ENCODE measurements around the gene PRPSAP2. TPM values are rescaled to one million over a fixed set of nuclear protein-coding genes. Genes with fewer than 3 reads are reported as not detected.
A peak's percentile ranks its signal among the peaks of the same experiment; 100 is the strongest.

The PRPSAP2 gene
- total RNA-seq, 1 donor from 2014 or later = 51.4 TPM

GRCh38 chr17:18916816-18917500 is 59.0 kb downstream of the PRPSAP2 start:
- DNase-seq (ENCODE audit: low spot score in 2 of 2, unreplicated experiment in 2 of 2) = no peak
- no peak for TF ChIP-seq CTCF (IDR thresholded peaks at IDR 0.05; ENCODE audit: unreplicated experiment)
- Mint-ChIP-seq H3K4me1 (peaks cover 2% of the 10 kb centered on the region), H3K4me3 (no peak overlapping the region), H3K36me3 (peaks cover 42% of the 10 kb centered on the region), H3K27me3 (ENCODE audit: low read depth) (no peaks in the 10 kb centered on the region), H3K9me3 (no peaks in the 10 kb centered on the region), H3K27ac (no peak overlapping the region)

GRCh38 chr17:18917506-18918032 is 59.6 kb downstream of the PRPSAP2 start:
- peaks cover 2% of the 10 kb centered on the region for H3K4me1 Mint-ChIP-seq
- no peaks in the 10 kb centered on the region for H3K9me3 Mint-ChIP-seq
- H3K36me3 Mint-ChIP-seq = peaks cover 37% of the 10 kb centered on the region
- TF ChIP-seq CTCF (IDR thresholded peaks at IDR 0.05; ENCODE audit: unreplicated experiment) = no peak
- peak overlapping the region; percentile 11 for H3K27ac Mint-ChIP-seq
- H3K27me3 Mint-ChIP-seq (ENCODE audit: low read depth) = no peaks in the 10 kb centered on the region
- no peak overlapping the region for H3K4me3 Mint-ChIP-seq
- no peak for DNase-seq (ENCODE audit: low spot score in 2 of 2, unreplicated experiment in 2 of 2)

DNA sequence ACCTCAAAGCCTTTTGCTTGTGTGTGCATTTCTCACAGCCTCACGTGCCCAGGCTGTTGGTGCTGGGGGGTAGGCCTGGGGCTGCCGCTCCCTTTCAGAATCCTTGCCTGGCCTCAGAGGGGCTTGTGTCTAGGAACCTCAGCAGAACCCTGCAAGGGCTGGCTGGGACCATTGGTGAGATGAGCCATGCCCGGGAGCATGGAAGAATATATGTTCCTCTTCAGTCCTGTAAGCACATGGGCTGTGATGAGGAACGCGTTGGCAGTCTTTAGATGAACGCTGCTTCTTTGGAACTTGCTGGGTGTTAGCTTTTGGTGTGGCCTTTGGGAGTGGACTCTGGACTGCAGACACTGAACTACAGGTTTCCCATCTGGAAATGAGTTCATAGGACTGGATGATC is 62.0 kb downstream of the PRPSAP2 start:
- no peak for TF ChIP-seq CTCF (IDR thresholded peaks at IDR 0.05; ENCODE audit: unreplicated experiment)
- peak overlapping the region; percentile 71 for H3K27ac Mint-ChIP-seq
- no peak for DNase-seq (ENCODE audit: low spot score in 2 of 2, unreplicated experiment in 2 of 2)
- no peaks in the 10 kb centered on the region for H3K27me3 Mint-ChIP-seq (ENCODE audit: low read depth)
- peaks cover 32% of the 10 kb centered on the region for H3K36me3 Mint-ChIP-seq
- H3K4me3 Mint-ChIP-seq = no peak overlapping the region
- peaks cover 2% of the 10 kb centered on the region for H3K4me1 Mint-ChIP-seq
- no peaks in the 10 kb centered on the region for H3K9me3 Mint-ChIP-seq

GRCh38 chr17:18920911-18921441 is 63.0 kb downstream of the PRPSAP2 start:
- peak overlapping the region; percentile 23 for H3K27ac Mint-ChIP-seq
- H3K36me3 Mint-ChIP-seq = peaks cover 30% of the 10 kb centered on the region
- H3K27me3 Mint-ChIP-seq (ENCODE audit: low read depth) = no peaks in the 10 kb centered on the region
- no peak for DNase-seq (ENCODE audit: low spot score in 2 of 2, unreplicated experiment in 2 of 2)
- H3K4me3 Mint-ChIP-seq = no peak overlapping the region
- H3K9me3 Mint-ChIP-seq = no peaks in the 10 kb centered on the region
- peaks cover 2% of the 10 kb centered on the region for H3K4me1 Mint-ChIP-seq
- TF ChIP-seq CTCF (IDR thresholded peaks at IDR 0.05; ENCODE audit: unreplicated experiment) = no peak

GRCh38 chr17:18921485-18921884 is 63.6 kb downstream of the PRPSAP2 start:
- DNase-seq (ENCODE audit: low spot score in 2 of 2, unreplicated experiment in 2 of 2) = no peak
- Mint-ChIP-seq H3K27ac (no peak overlapping the region), H3K36me3 (peaks cover 27% of the 10 kb centered on the region), H3K4me1 (peaks cover 2% of the 10 kb centered on the region), H3K9me3 (no peaks in the 10 kb centered on the region), H3K4me3 (no peak overlapping the region), H3K27me3 (ENCODE audit: low read depth) (no peaks in the 10 kb centered on the region)
- no peak for TF ChIP-seq CTCF (IDR thresholded peaks at IDR 0.05; ENCODE audit: unreplicated experiment)
